Measurements from ENCODE around the gene NBL1.

DNA sequence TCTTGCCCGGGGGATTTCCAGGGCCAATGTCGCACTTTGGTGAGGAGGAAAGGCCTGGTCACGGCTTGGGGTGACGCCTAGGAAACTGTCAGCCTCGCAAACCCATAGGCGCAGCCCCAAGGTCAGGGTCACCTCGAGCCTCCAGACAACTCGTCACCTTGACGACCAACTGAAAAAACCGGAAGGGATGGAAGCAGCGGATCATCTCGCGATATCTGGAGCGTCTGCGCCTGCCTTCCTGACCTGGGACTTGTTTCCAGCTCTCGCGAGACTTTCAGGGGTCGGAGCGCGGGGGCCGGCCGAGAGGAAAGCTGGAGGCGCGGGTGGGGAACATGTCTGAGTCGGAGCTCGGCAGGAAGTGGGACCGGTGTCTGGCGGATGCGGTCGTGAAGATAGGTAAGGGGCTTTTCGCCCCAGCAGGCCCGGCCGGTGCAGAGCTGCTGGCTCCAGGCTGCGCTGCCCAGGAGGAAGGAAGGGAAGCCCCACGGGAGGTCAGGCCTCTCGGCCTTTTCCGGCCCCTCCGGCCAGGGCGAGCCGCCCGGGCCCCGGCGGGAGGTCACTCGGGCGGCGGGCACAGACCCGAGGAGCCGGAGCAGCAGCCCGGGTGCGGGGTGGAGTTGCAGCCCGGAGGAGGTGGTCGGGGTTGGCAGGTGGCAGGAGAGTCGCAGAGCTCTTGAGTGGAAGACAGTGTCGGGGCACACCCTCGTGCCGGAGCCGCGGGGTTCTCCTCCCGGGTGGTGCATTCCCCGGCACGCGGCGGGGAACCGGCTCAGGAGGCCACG lies 47.2 kb upstream of the NBL1 start:
- TF ChIP-seq CTCF (conservative IDR thresholded peaks at IDR 0.05; ENCODE audit: low read depth, low read length) (no peak), EZH2 (IDR thresholded peaks at IDR 0.05; ENCODE audit: borderline replicate concordance, low read depth, low read length, poor library complexity, severe bottlenecking) (no peak)
